H1 (cell line): ENCODE data around the gene LENG9. TPM values are rescaled to one million over a fixed set of nuclear protein-coding genes. Genes with fewer than 3 reads are reported as not detected.

ENCODE experiments used
- CTCF ChIA-PET: fragments of 300-600 bp; sonication (Branson Sonifier 250); formaldehyde crosslinking; loops from one replicate; lab custom pipeline; 2021; ENCODE audit not compliant: partially characterized antibody; lab: Charles Lee
- POLR2A ChIA-PET: fragments of 300-600 bp; sonication (Branson Sonifier 250); formaldehyde crosslinking; loops from one replicate; lab custom pipeline; 2021; ENCODE audit warnings: inconsistent platforms; ENCODE audit not compliant: partially characterized antibody; lab: Charles Lee
- DNase-seq, 2 experiments: peaks; one replicate each; pipeline versions ENCODE4 v3.0.0 to v3.0.0-alpha.2; 2010 to 2022; ENCODE audit warnings: low spot score in 2 of 2, low read depth in 1 of 2, mixed read lengths in 1 of 2
- FAIRE-seq: peaks from 2 replicates; lab custom pipeline; 2011; peaks lifted over from hg19 to GRCh38; lab: Jason Lieb, UNC
- H2AFZ ChIP-seq: 2 replicates; pipeline ENCODE4 v1.8.1; 2012; ENCODE audit warnings: low read length, inconsistent platforms
- H2AK5ac ChIP-seq: 2 replicates; pipeline ENCODE4 v1.6.1; 2013; ENCODE audit warnings: low read depth, low read length
- H2BK120ac ChIP-seq: replicated peaks from 2 replicates; pipeline ENCODE3; 2013; ENCODE audit warnings: low read depth, low read length, inconsistent platforms
- H2BK12ac ChIP-seq: 2 replicates; pipeline ENCODE4 v1.6.1; 2013; ENCODE audit warnings: low read depth, low read length
- H2BK15ac ChIP-seq: 2 replicates; pipeline ENCODE4 v1.6.1; 2013; ENCODE audit warnings: low read length
- H2BK20ac ChIP-seq: 2 replicates; pipeline ENCODE4 v1.6.1; 2013; ENCODE audit warnings: low read length
- H2BK5ac ChIP-seq: 2 replicates; pipeline ENCODE4 v1.6.1; 2013; ENCODE audit warnings: low read depth, low read length
- H3K14ac ChIP-seq: 2 replicates; pipeline ENCODE4 v1.6.1; 2013; ENCODE audit warnings: inconsistent platforms; ENCODE audit not compliant: insufficient read length
- H3K18ac ChIP-seq: 2 replicates; pipeline ENCODE4 v1.6.1; 2013; ENCODE audit warnings: low read length; ENCODE audit errors: extremely low read depth
- H3K23ac ChIP-seq: 2 replicates; pipeline ENCODE4 v1.6.1; 2013; ENCODE audit warnings: inconsistent platforms; ENCODE audit not compliant: insufficient read length
- H3K23me2 ChIP-seq: 2 replicates; pipeline ENCODE4 v1.6.1; 2013; ENCODE audit warnings: low read depth, low read length
- H3K27ac ChIP-seq: 2 replicates; pipeline ENCODE4 v1.6.1; 2011; ENCODE audit warnings: low read depth, low read length, inconsistent platforms
- H3K27me3 ChIP-seq, 4 experiments: replicated peaks in 1 of 4; 1 replicate in 1 of 4; 2 replicates in 3 of 4; pipeline versions ENCODE4 v1.6.1 to v1.8.1; 2011 to 2013; ENCODE audit warnings: low read length in 3 of 4, mild to moderate bottlenecking in 3 of 4, inconsistent platforms in 2 of 4, mixed read lengths in 2 of 4, moderate library complexity in 1 of 4; ENCODE audit not compliant: control insufficient read depth in 3 of 4, insufficient read depth in 3 of 4; ENCODE audit errors: extremely low read depth in 1 of 4
- H3K36me3 ChIP-seq, 4 experiments: 2 replicates each; pipeline versions ENCODE4 v1.6.1 to v1.8.1; 2011 to 2013; ENCODE audit warnings: mild to moderate bottlenecking in 4 of 4, low read length in 3 of 4, moderate library complexity in 2 of 4, control low read depth in 1 of 4, inconsistent platforms in 1 of 4; ENCODE audit not compliant: insufficient read depth in 4 of 4, control insufficient read depth in 2 of 4
- H3K4ac ChIP-seq: replicated peaks from 2 replicates; pipeline ENCODE3; 2013; ENCODE audit warnings: low read length, low read depth, mixed read lengths, inconsistent platforms; ENCODE audit not compliant: insufficient read length
- H3K4me1 ChIP-seq, 4 experiments: replicated peaks in 1 of 4; 1 replicate in 1 of 4; 2 replicates in 3 of 4; pipeline versions ENCODE4 v1.6.1 to v1.8.1; 2011 to 2013; ENCODE audit warnings: low read length in 3 of 4, inconsistent platforms in 2 of 4, mixed read lengths in 1 of 4; ENCODE audit not compliant: insufficient read depth in 4 of 4, control insufficient read depth in 3 of 4
- H3K4me2 ChIP-seq, 2 experiments: 2 replicates each; pipeline versions ENCODE4 v1.6.1 to v1.8.1; 2011 to 2013; ENCODE audit warnings: low read depth in 2 of 2, low read length in 2 of 2, control low read depth in 1 of 2, inconsistent platforms in 1 of 2, mild to moderate bottlenecking in 1 of 2; ENCODE audit not compliant: insufficient read depth in 1 of 2
- H3K4me3 ChIP-seq, 4 experiments: fragments of 200-600, 300-600 bp in 1 of 4; sonication (generic), shearing (Covaris generic), sonication (Bioruptor Twin) in 1 of 4; 2 replicates each; pipeline versions ENCODE4 v1.5.1 to v1.8.1; 2011 to 2016; ENCODE audit warnings: low read length in 4 of 4, low read depth in 3 of 4, control low read depth in 2 of 4, inconsistent platforms in 2 of 4, mild to moderate bottlenecking in 2 of 4, mixed read lengths in 1 of 4, moderate library complexity in 1 of 4; ENCODE audit not compliant: insufficient read depth in 2 of 4; ENCODE audit errors: extremely low read depth in 1 of 4
- H3K56ac ChIP-seq: replicated peaks from 2 replicates; pipeline ENCODE3; 2013; ENCODE audit warnings: low read depth, mild to moderate bottlenecking, mixed read lengths, low read length, inconsistent platforms; ENCODE audit not compliant: insufficient read length
- H3K79me1 ChIP-seq: 2 replicates; pipeline ENCODE4 v1.6.1; 2013; ENCODE audit warnings: low read depth, low read length, control low read depth
- H3K79me2 ChIP-seq, 2 experiments: 2 replicates each; pipeline versions ENCODE4 v1.6.1 to v1.8.1; 2012 to 2013; ENCODE audit warnings: low read length in 2 of 2, mild to moderate bottlenecking in 2 of 2, inconsistent platforms in 1 of 2; ENCODE audit not compliant: insufficient read depth in 2 of 2, control insufficient read depth in 1 of 2
- H3K9ac ChIP-seq, 4 experiments: replicated peaks in 1 of 4; 1 replicate in 1 of 4; 2 replicates in 3 of 4; pipeline versions ENCODE4 v1.6.1 to v1.8.1; 2011 to 2013; ENCODE audit warnings: low read depth in 3 of 4, low read length in 3 of 4, control low read depth in 2 of 4, mild to moderate bottlenecking in 2 of 4, moderate library complexity in 2 of 4, inconsistent platforms in 1 of 4; ENCODE audit errors: extremely low read depth in 1 of 4
- H3K9me3 ChIP-seq, 2 experiments: 2 replicates each; pipeline versions ENCODE4 v1.6.1 to v1.8.1; 2012 to 2013; ENCODE audit warnings: mild to moderate bottlenecking in 2 of 2, moderate library complexity in 2 of 2, control low read depth in 1 of 2, inconsistent platforms in 1 of 2, low read depth in 1 of 2, low read length in 1 of 2, mixed read lengths in 1 of 2; ENCODE audit not compliant: insufficient read depth in 2 of 2
- H4K20me1 ChIP-seq, 2 experiments: replicated peaks in 1 of 2; 2 replicates each; pipeline versions ENCODE3 to v1.8.1; 2011 to 2013; ENCODE audit warnings: inconsistent platforms in 2 of 2, low read length in 2 of 2, mild to moderate bottlenecking in 1 of 2; ENCODE audit not compliant: insufficient read depth in 2 of 2, control insufficient read depth in 1 of 2
- H4K5ac ChIP-seq: 2 replicates; pipeline ENCODE4 v1.6.1; 2013; ENCODE audit warnings: low read length, low read depth, mixed read lengths, inconsistent platforms; ENCODE audit not compliant: insufficient read length
- H4K8ac ChIP-seq: 2 replicates; pipeline ENCODE4 v1.8.0; 2013; ENCODE audit warnings: mild to moderate bottlenecking, moderate library complexity, low read length, inconsistent platforms; ENCODE audit not compliant: insufficient read depth; ENCODE audit errors: extremely low read depth
- H4K91ac ChIP-seq: replicated peaks from 2 replicates; pipeline ENCODE3; 2013; ENCODE audit warnings: low read length, mixed read lengths, inconsistent platforms; ENCODE audit not compliant: insufficient read length
- CBX8 ChIP-seq: fragments of 300-800, 300-1000 bp; sonication (generic); IDR thresholded peaks from 2 replicates; pipeline ENCODE4 v1.7.1; 2016; ENCODE audit warnings: low read depth, low read length, borderline replicate concordance
- CTCF ChIP-seq, 3 experiments: IDR thresholded peaks; 1 replicate in 2 of 3; 2 replicates in 1 of 3; pipeline versions ENCODE4 v1.5.1 to v1.6.1; 2011; ENCODE audit warnings: low read length in 3 of 3, mild to moderate bottlenecking in 3 of 3, inconsistent platforms in 2 of 3, low read depth in 1 of 3, moderate library complexity in 1 of 3; ENCODE audit not compliant: insufficient read depth in 1 of 3; ENCODE audit errors: control extremely low read depth in 1 of 3
- SAP30 ChIP-seq: fragments of 300-600 bp; sonication (generic); IDR thresholded peaks from 2 replicates; pipeline ENCODE4 v1.7.1; 2012; ENCODE audit warnings: low read length, moderate library complexity, mild to moderate bottlenecking, inconsistent platforms; ENCODE audit not compliant: insufficient read depth, insufficient replicate concordance
- SIN3A ChIP-seq, 2 experiments: IDR thresholded peaks in 1 of 2; conservative IDR thresholded peaks in 1 of 2; 2 replicates each; pipeline ENCODE4 v1.6.1; 2011 to 2012; ENCODE audit warnings: low read length in 2 of 2, improper control_type of control experiment in 1 of 2, low read depth in 1 of 2, mild to moderate bottlenecking in 1 of 2
- SRF ChIP-seq: IDR thresholded peaks from 2 replicates; pipeline ENCODE4 v1.6.1; 2011; ENCODE audit warnings: mild to moderate bottlenecking, low read depth, low read length, moderate library complexity
- WGBS, 2 experiments: shearing (Covaris generic) in 1 of 2; methylation state at CpG; one replicate each; pipeline versions ENCODE4 v1.1.6 to v1.1.7; 2013 to 2015; ENCODE audit warnings: low lambda C conversion rate in 2 of 2, mixed read lengths in 2 of 2, inconsistent platforms in 1 of 2, low coverage in 1 of 2, missing lambda C conversion rate in 1 of 2; ENCODE audit not compliant: insufficient replicate concordance in 2 of 2, insufficient coverage in 1 of 2, insufficient read length in 1 of 2; ENCODE audit errors: extremely low coverage in 1 of 2, missing lambda C conversion rate in 1 of 2; 5-methylcytosine and 5-hydroxymethylcytosine counted together
- polyA plus RNA-seq, 7 experiments: library from polyadenylated mRNA; depleted of rRNA in 3 of 7; stranded (reverse) in 5 of 7; unstranded in 2 of 7; fragments of >200 nt in 5 of 7; fragments of 200-250 nt in 2 of 7; gene quantifications; 1 replicate in 5 of 7; 2 replicates in 1 of 7; 4 replicates in 1 of 7; pipeline versions ENCODE4 v1.2.1 to v1.2.3, GENCODE V29; 2011 to 2013; ENCODE audit warnings: missing spikeins in 2 of 7, mixed read lengths in 2 of 7
- total RNA-seq: library from RNA; stranded (reverse); fragmentation: NEBNext Ultra II Directional; extraction: Animal tissue kit (Norgen Biotek cat#: 25700); gene quantifications from 2 replicates; pipeline ENCODE4 v1.2.1, GENCODE V29; 2021

The LENG9 gene
- total and polyA plus RNA-seq, 2 of the 8 experiments (the other 6 are each of a cell fraction or from before 2014, with no cell fraction given), result 1.6 to 3.9 TPM

- Histone ChIP-seq H3K79me1 (peaks cover 23% of the 10 kb centered on the region), H3K9ac (no peak overlapping the region), H3K18ac (no peak overlapping the region), H3K4ac (no peak overlapping the region), H4K5ac (no peak overlapping the region), H3K27me3 (no peaks in the 10 kb centered on the region), H2BK15ac (no peak overlapping the region), H4K20me1 (peaks cover 13 to 57% of the 10 kb centered on the region in 2 experiments), H2BK12ac (no peak overlapping the region), H3K23ac (no peak overlapping the region), H3K4me1 (no peaks in the 10 kb centered on the region; a peak in 2 of 7 replicates), H2BK120ac (no peak overlapping the region), H2BK20ac (no peak overlapping the region), H4K8ac (no peak overlapping the region), H4K91ac (no peak overlapping the region), H2AFZ (no peak overlapping the region), H3K79me2 (peaks cover 0 to 20% of the 10 kb centered on the region in 2 experiments; a peak in 2 of 4 replicates), H3K14ac (no peak overlapping the region), H2AK5ac (no peak overlapping the region), H2BK5ac (no peak overlapping the region), H3K36me3 (peaks cover 55 to 81% (median 74%) of the 10 kb centered on the region in 4 experiments), H3K9me3 (no peaks in the 10 kb centered on the region), H3K4me2 (no peak overlapping the region), H3K23me2 (no peaks in the 10 kb centered on the region; the same call in 1 of the 2 replicates), H3K27ac (no peak overlapping the region), H3K56ac (no peak overlapping the region), H3K4me3 (no peak overlapping the region)
- no peak for DNase-seq
- ChIA-PET CTCF (interaction anchor here (3.7 kb wide), 1 partner anchor 17 kb away, joined by 19 read pairs; no protein-coding TSS in a partner anchor), POLR2A (interaction anchor here (0.9 to 3.0 kb wide), 4 partner anchors 9 to 23 kb away, joined by 3 to 8 read pairs (median 4); no protein-coding TSS in a partner anchor)
- WGBS, 2 experiments, result 96% methylated on average over 41 of the region's 51 CpGs; no CpG with 5 or more reads in 1 of the 2 experiments
- no peak for FAIRE-seq
- TF ChIP-seq CBX8 (no peak), CTCF (IDR thresholded peaks at IDR 0.05; ENCODE audit: control extremely low read depth in 1 of 3, insufficient read depth in 1 of 3, low read depth in 1 of 3, low read length in 3 of 3) (no peak), SAP30 (no peak), SIN3A (conservative IDR thresholded peaks at IDR 0.05 in 1 of 2, IDR thresholded peaks at IDR 0.05 in 1 of 2; ENCODE audit: low read depth in 1 of 2, low read length in 2 of 2) (no peak), SRF (no peak)
Observed at GRCh38 chr19:54456423-54457373, 6.9 kb downstream of the LENG9 start.
